Renal pelvis (tissue), 12 donors: ENCODE results near the gene HS3ST3A1. TPM values are rescaled to one million over a fixed set of nuclear protein-coding genes. Genes with fewer than 3 reads are reported as not detected.
A peak's percentile ranks its signal among the peaks of the same experiment; 100 is the strongest.

Source experiments
- DNase-seq: peaks from one replicate; pipeline ENCODE4 v3.0.0-alpha.2; 2013
- long read RNA-seq, 16 experiments: transcript quantifications; one replicate each; lab custom pipeline, GENCODE V29; 2026
- polyA plus RNA-seq, 3 donors: library from polyadenylated mRNA; unstranded; fragments of 120-200 nt; gene quantifications; one replicate each; pipeline ENCODE4 v1.2.1, GENCODE V29; 2013; ENCODE audit not compliant: insufficient read length in 3 of 3

HS3ST3A1 gene
- polyA plus RNA-seq, result 1 to 10 TPM; 3.6 to 5.3 (median 4.0) TPM
- long read RNA-seq, donor 1, partial matches to known transcripts, result 0 of 3 reads
- long read RNA-seq, donor 1, other reads (novel, unspliced or antisense), result 0 of 3 reads
- long read RNA-seq, donor 2, transcript HS3ST3A1-201 (2 exons, 2,527 nt), result major isoform, 5 of 5 reads
- long read RNA-seq, donor 2, partial matches to known transcripts, result 0 of 5 reads
- long read RNA-seq, donor 2, other reads (novel, unspliced or antisense), result 0 of 5 reads
- long read RNA-seq, donor 3, partial matches to known transcripts, result 0 of 4 reads
- long read RNA-seq, donor 3, other reads (novel, unspliced or antisense), result 0 of 4 reads
- long read RNA-seq, donor 4, partial matches to known transcripts, result 0 of 1 reads
- long read RNA-seq, donor 4, other reads (novel, unspliced or antisense), result 0 of 1 reads
- long read RNA-seq, donor 5, partial matches to known transcripts, result 0 of 1 reads
- long read RNA-seq, donor 5, other reads (novel, unspliced or antisense), result 0 of 1 reads
- long read RNA-seq, donor 6, partial matches to known transcripts, result 0 of 2 reads
- long read RNA-seq, donor 6, other reads (novel, unspliced or antisense), result 0 of 2 reads
- long read RNA-seq, donor 7, partial matches to known transcripts, result 5 of 8 reads
- long read RNA-seq, donor 7, other reads (novel, unspliced or antisense), result 0 of 8 reads
- long read RNA-seq, donor 8, partial matches to known transcripts, result 0 of 2 reads
- long read RNA-seq, donor 8, other reads (novel, unspliced or antisense), result 0 of 2 reads
- long read RNA-seq, donor 9, partial matches to known transcripts, result 0 of 3 reads
- long read RNA-seq, donor 9, other reads (novel, unspliced or antisense), result 0 of 3 reads
- long read RNA-seq, donor 10, partial matches to known transcripts, result 0 of 3 reads
- long read RNA-seq, donor 10, other reads (novel, unspliced or antisense), result 0 of 3 reads
- long read RNA-seq, donor 11, partial matches to known transcripts, result 0 of 4 reads
- long read RNA-seq, donor 11, other reads (novel, unspliced or antisense), result 0 of 4 reads
- long read RNA-seq, donor 12, transcript HS3ST3A1-201 (2 exons, 2,527 nt), result major isoform, 5 of 5 reads
- long read RNA-seq, donor 12, partial matches to known transcripts, result 0 of 5 reads
- long read RNA-seq, donor 12, other reads (novel, unspliced or antisense), result 0 of 5 reads
- long read RNA-seq, donor 13, partial matches to known transcripts, result 0 of 1 reads
- long read RNA-seq, donor 13, other reads (novel, unspliced or antisense), result 0 of 1 reads
- long read RNA-seq, donor 14, result 0 reads
- long read RNA-seq, donor 15, result 0 reads
- long read RNA-seq, donor 16, partial matches to known transcripts, result 0 of 3 reads
- long read RNA-seq, donor 16, other reads (novel, unspliced or antisense), result 0 of 3 reads

DNA sequence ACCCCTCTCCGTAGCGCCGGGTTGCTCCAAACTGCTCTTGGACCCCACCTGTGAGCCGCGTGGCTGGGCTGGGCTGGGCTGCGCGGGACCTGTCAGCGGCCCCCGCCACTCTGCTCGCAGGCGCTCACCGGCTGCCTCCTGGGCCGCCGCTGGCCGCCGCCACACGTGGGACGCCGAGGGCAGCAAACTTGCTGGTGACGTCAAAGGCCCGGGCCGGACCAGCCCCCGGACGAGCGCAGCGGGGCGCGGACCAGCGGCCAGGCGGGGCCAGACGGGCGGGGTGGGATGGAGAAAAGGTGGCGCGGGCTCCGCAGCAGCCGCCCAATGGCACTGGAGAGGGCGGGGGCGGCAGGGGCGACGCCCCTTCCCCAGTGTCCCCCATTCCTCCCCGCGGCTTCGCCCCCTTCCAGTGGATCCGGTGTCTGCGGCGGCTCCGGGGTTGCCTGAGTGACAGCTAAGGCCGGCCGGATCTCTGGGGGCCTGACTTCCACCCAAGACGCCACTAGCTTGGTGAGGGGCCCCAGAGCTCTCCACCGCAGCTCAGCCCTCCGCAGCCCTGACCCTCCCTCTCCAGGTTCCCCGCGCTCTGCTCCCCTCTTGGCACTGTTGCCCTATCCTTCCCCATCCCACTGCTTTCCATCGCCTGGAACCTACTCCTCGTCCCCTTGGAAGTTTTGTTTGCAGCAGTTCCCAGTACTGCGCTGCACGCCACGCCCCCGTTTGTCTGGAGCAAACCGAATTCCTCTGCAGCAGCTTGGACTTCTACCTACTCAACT, at the start of gene HS3ST3A1:
TSS of gene HS3ST3A1 (minus strand) at position 154 of the 776 bp plus-strand sequence. CDS start 800 bp downstream, outside the sequence.
- DNase-seq, result peak; percentile 86

GRCh38 chr17:13650096-13650675, 48.5 kb upstream of the HS3ST3A1 start:
- DNase-seq, result no peak

- DNase-seq, result peak; percentile 3
These were observed 45.9 kb upstream of the HS3ST3A1 start for GRCh38 chr17:13647543-13648021.

DNA sequence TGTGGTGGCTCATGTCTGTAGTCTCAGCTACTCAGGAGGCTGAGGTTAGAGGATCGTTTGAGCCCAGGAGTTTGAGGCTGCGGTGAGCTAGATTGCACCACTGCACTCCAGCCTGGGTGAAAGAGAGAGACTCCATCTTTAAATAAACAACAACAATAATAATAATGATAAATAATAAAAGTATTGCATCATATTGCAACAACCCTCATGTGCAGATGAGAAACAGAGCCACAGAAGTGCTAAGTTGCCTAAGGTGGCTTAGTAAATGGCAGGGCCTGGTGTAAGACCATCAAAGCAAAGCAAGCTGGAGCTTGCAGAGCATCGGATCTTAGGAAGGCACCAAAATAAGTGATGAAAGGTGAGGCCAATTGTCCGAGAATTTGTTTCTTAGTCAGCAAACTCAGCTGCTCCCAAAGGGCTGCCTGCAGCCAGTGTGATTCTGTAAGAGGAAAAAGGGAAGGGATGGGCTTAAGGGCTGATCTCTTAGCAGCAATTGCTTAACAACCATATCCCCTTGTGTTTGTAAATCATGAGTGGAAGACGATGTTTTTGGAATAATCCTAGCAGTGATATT, 45.3 kb upstream of the HS3ST3A1 start:
- DNase-seq, result no peak

DNA sequence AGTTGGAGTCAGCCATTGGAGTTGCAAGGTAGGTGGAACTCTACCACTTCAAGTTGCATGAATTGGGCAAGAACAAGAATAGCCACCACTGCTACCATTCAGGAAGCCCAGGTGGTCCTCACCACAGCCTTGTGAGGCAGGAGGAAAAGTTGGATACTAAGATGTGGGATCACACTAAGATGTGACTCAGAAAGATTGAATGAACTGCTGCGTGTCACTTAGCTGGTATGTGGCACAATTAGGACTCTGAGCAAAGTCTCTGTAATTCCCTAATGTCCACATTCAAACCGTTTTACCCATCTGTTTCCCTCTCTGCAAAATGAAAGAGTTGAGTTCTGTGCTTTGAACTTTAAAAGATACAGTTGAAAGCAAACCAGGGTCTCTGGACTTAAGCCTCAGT, 44.7 kb upstream of the HS3ST3A1 start:
- no peak for DNase-seq

- no peak for DNase-seq
These were observed 41.5 kb upstream of the HS3ST3A1 start for GRCh38 chr17:13643180-13643579.

- DNase-seq, result no peak
These were observed 40.5 kb upstream of the HS3ST3A1 start for GRCh38 chr17:13642188-13642587.

DNA sequence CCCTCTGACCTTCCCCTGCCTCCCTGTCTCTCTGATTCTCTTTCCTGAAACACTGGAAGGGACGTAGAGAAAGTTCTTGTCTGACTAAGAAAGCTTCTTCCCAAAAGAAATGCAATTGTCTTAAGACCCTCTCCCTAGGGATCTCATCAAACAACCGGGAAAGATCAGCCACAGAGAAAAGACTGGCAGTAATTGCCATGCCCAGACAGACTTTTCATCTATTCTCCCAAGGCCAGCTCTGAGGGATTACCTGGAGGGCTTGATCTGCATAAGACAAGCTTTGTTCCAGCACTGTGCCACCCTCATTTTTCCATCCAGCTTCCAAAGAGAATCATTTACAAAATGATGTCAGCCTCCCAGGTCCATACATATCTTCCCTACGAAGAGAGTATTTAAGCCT, 38.8 kb upstream of the HS3ST3A1 start:
- no peak for DNase-seq

GRCh38 chr17:13638855-13639458, 37.2 kb upstream of the HS3ST3A1 start:
- DNase-seq, result no peak

DNA sequence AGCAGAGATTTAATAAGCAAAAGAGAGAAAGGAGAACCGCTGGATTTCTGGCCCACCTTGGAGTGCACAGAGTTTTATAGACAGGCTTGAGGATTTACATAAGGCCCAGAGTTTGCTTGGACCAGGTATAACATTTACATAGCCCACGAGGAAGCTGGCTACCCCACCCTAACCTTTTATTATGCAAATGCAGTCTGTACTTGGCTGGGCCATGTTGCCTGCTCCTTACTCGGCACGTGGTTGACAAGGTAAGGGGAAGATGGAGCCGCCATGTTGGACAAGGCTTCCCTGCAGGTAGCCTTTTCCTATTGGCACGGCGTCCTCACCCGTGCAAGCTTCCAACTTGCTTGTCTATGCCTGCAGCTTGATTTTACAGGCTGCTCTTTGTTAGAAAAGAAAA, 35.2 kb upstream of the HS3ST3A1 start:
- no peak for DNase-seq

GRCh38 chr17:13635951-13636350, 34.2 kb upstream of the HS3ST3A1 start:
- DNase-seq, result no peak

- DNase-seq, result no peak
These were observed 32.3 kb upstream of the HS3ST3A1 start for GRCh38 chr17:13634021-13634420.

GRCh38 chr17:13631529-13631928, 29.8 kb upstream of the HS3ST3A1 start:
- no peak for DNase-seq

DNA sequence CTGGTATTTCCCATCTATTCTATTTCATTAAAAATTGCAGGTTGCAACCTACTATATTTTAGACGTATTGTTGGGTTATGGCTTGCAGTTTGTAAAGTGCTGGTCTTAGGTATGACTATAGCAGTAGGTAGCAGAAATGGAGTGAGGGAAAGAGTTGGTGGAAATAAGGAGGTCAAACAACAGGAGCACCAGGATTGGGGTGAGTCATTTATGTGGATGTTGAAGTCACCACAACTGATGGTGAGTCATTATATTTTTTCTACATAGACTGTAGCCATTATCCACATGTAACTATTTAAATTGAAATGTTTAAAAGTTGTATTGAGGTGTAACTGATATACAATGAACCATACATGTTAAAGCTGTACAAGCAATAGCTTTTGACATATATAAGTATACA, 25.0 kb upstream of the HS3ST3A1 start:
- DNase-seq, result no peak

GRCh38 chr17:13619462-13619861, 17.7 kb upstream of the HS3ST3A1 start:
- DNase-seq, result no peak

GRCh38 chr17:13616031-13616430, 14.3 kb upstream of the HS3ST3A1 start:
- no peak for DNase-seq

DNA sequence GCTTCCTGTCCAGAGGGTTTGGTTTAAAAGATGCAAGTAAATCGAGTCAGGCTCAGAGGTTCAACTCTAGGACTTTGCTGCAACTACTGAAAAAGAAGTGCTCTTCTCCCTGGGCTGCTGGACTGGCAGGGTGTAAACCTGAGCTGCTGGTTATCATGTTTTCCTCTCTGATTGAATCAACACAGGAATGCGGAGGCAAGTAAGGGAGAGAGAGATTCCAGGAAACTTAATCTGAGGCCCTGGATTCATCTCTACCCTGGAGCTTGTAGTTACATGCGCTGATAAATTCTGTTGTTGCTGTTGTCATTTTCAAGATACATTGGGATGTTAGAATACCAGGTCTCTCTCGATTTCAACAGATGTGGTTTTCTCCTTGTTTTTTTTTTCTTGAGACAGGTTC, 8.2 kb upstream of the HS3ST3A1 start:
- DNase-seq, result no peak

DNA sequence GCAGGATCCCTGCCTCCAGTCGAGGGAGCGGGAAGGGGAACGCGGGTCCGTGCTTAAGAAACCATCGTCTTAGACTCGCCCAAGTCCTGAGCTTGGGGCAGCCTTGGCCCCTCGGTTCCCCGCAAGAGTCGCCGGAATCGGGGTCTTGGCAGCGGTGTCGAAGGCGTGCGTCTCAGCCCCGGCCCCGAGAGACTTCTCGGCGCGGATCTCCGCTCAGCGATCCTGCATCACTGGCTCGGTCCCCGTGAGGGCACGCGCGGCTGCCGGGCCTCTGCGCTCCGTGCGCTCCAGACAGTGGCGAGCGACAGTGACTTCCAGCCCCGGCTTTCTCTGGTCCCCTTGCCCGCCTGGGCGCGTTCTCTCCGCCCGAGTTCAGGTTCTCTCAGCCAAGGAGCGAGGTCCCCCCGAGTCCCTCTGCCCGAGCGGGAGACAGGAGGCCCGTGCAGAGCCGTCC, 380 bp downstream of the HS3ST3A1 start:
- DNase-seq, result no peak
